Smooth muscle cell (in vitro differentiated cells): ENCODE data around the gene RASGRP3. TPM values are rescaled to one million over a fixed set of nuclear protein-coding genes. Genes with fewer than 3 reads are reported as not detected.
"Not testable (repeated sequence)": the region's sequence is repeated elsewhere in the genome, so short reads cannot be mapped to it uniquely, and the experiment has no call there.

ENCODE experiments used
- DNase-seq: peaks from one replicate; lab custom pipeline; 2025; ENCODE audit not compliant: unreplicated experiment; lab: John Stamatoyannopoulos, UW
- H2AFZ ChIP-seq: fragments of 200-600 bp; sonication (generic); 2 replicates; pipeline ENCODE4 v1.6.0; 2016; ENCODE audit warnings: antibody characterized with exemption, low read depth, mild to moderate bottlenecking
- H3F3A ChIP-seq: fragments of 200-600 bp; sonication (generic); 2 replicates; pipeline ENCODE4 v1.6.0; 2017; ENCODE audit warnings: antibody characterized with exemption, low read depth
- H3K27ac ChIP-seq: fragments of 200-600 bp; sonication (generic); 2 replicates; pipeline ENCODE4 v1.5.1; 2016; ENCODE audit warnings: low read depth, mild to moderate bottlenecking
- H3K27me3 ChIP-seq: fragments of 200-600 bp; sonication (generic); 2 replicates; pipeline ENCODE4 v1.6.1; 2016; ENCODE audit warnings: low read depth, mild to moderate bottlenecking
- H3K36me3 ChIP-seq: fragments of 200-600 bp; sonication (generic); 2 replicates; pipeline ENCODE4 v1.5.1; 2016; ENCODE audit warnings: low read depth
- H3K4me1 ChIP-seq: fragments of 200-600 bp; sonication (generic); 2 replicates; pipeline ENCODE4 v1.5.1; 2016; ENCODE audit warnings: low read depth
- H3K4me2 ChIP-seq: fragments of 200-600 bp; sonication (generic); 2 replicates; pipeline ENCODE4 v1.6.0; 2016; ENCODE audit warnings: mild to moderate bottlenecking
- H3K4me3 ChIP-seq: fragments of 200-600 bp; sonication (generic); 2 replicates; pipeline ENCODE4 v1.5.1; 2016; ENCODE audit warnings: mild to moderate bottlenecking
- H3K79me2 ChIP-seq: fragments of 200-600 bp; sonication (generic); 2 replicates; pipeline ENCODE4 v1.6.0; 2016; ENCODE audit warnings: low read depth, mild to moderate bottlenecking
- H3K9ac ChIP-seq: fragments of 200-600 bp; sonication (generic); 2 replicates; pipeline ENCODE4 v1.6.0; 2016; ENCODE audit warnings: low read depth
- H3K9me3 ChIP-seq: fragments of 200-600 bp; sonication (generic); replicated peaks from 2 replicates; pipeline ENCODE4 v1.5.1; 2016; ENCODE audit warnings: low read depth
- H4K20me1 ChIP-seq: fragments of 200-600 bp; sonication (generic); 2 replicates; pipeline ENCODE4 v1.6.0; 2016; ENCODE audit warnings: low read depth
- WGBS: methylation state at CpG from one replicate; pipeline ENCODE4 v1.1.7; 2016; ENCODE audit warnings: low lambda C conversion rate; 5-methylcytosine and 5-hydroxymethylcytosine counted together
- polyA plus RNA-seq: library from polyadenylated mRNA; unstranded; fragments of >200 nt; fragmentation: Nextera tagmentation; extraction: Ambion mirVana; gene quantifications from 2 replicates; pipeline ENCODE4 v1.2.1, GENCODE V29; 2016
- total RNA-seq: library from RNA; depleted of rRNA; stranded (reverse); fragments of >200 nt; gene quantifications from 2 replicates; pipeline ENCODE4 v1.2.3, GENCODE V29; 2014
- TF ChIP-seq, protein P1 (sequence below): fragments of 200-600 bp; sonication (generic); IDR thresholded peaks from 2 replicates; pipeline ENCODE4 v1.5.1; 2017; ENCODE audit warnings: borderline replicate concordance, mild to moderate bottlenecking, antibody characterized with exemption; ENCODE audit not compliant: insufficient read depth, poor library complexity, severe bottlenecking

Gene RASGRP3
- total and polyA plus RNA-seq, 2 experiments from 2014 or later, result 0.10 to 0.31 TPM

DNA sequence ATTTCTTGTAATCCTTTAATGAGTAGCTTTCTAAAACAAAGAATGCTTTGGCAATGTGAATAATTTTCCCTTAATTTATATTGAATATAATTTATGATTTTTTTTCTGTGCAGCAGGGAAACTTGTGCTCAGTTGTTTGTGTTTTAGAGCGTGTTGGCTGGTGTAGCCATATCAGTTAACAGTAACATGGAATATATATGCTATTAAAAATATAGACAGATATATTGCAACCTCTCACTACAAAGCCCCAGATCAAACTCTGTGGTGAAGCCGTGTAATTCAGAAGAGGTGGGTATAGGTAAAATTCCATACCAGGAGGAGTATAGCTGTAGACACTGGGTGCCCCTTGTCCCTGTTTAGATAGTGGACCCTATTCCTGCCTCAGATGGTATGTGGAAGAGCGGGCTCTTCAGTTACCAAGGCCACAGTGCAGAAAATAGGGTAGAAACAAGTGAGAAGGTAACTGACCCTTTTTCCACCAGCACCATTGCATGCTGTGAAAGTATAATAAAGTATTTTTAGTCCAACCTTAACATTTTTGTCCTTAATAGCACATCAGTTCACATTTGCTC is 18.1 kb upstream of the RASGRP3 start:
- no peak overlapping the region for H3K9ac ChIP-seq
- no peak overlapping the region for H3K27ac ChIP-seq
- WGBS, result 91% methylated on average over 3 of the region's 3 CpGs

DNA sequence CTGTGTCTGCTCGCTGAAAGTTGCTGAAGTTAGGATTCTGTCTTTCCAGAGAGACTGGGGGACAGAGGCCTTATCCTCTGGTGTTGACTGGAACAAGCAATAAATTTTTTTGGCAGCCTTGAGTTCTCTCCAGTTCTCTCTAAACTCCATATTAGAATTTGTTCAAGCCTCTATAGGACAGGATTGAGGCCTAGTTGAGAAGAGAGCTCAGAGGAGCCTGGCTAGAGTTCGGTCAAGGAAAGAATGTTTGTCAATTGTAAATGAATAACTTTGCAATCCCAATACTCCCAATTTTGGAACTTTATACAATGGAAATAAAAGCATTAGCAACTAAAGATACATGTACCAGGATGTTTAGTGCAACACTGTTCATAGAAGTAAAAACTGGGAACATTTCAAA is 16.7 kb upstream of the RASGRP3 start:
- DNase-seq, result no peak
- Histone ChIP-seq H4K20me1 (no peaks in the 10 kb centered on the region), H3K4me3 (no peak overlapping the region), H3K36me3 (no peaks in the 10 kb centered on the region), H2AFZ (no peak overlapping the region), H3K9me3 (no peaks in the 10 kb centered on the region), H3F3A (no peaks in the 10 kb centered on the region), H3K4me1 (no peaks in the 10 kb centered on the region), H3K79me2 (no peaks in the 10 kb centered on the region), H3K9ac (no peak overlapping the region), H3K27ac (no peak overlapping the region), H3K27me3 (no peaks in the 10 kb centered on the region), H3K4me2 (no peak overlapping the region)
- TF ChIP-seq, protein P1, sequence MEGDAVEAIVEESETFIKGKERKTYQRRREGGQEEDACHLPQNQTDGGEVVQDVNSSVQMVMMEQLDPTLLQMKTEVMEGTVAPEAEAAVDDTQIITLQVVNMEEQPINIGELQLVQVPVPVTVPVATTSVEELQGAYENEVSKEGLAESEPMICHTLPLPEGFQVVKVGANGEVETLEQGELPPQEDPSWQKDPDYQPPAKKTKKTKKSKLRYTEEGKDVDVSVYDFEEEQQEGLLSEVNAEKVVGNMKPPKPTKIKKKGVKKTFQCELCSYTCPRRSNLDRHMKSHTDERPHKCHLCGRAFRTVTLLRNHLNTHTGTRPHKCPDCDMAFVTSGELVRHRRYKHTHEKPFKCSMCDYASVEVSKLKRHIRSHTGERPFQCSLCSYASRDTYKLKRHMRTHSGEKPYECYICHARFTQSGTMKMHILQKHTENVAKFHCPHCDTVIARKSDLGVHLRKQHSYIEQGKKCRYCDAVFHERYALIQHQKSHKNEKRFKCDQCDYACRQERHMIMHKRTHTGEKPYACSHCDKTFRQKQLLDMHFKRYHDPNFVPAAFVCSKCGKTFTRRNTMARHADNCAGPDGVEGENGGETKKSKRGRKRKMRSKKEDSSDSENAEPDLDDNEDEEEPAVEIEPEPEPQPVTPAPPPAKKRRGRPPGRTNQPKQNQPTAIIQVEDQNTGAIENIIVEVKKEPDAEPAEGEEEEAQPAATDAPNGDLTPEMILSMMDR, result no peak
- WGBS, result 95% methylated on average over 2 of the region's 2 CpGs

More for the DNA sequence above, 18.1 kb upstream of the RASGRP3 start:
- H2AFZ ChIP-seq, result no peak overlapping the region
- H3K4me3 ChIP-seq, result no peak overlapping the region
- H3K79me2 ChIP-seq, result no peaks in the 10 kb centered on the region
- H3F3A ChIP-seq, result no peaks in the 10 kb centered on the region
- no peaks in the 10 kb centered on the region for H4K20me1 ChIP-seq
- no peaks in the 10 kb centered on the region for H3K4me1 ChIP-seq
- H3K9me3 ChIP-seq, result no peaks in the 10 kb centered on the region
- TF ChIP-seq, protein P1, result no peak
- no peak overlapping the region for H3K4me2 ChIP-seq
- DNase-seq, result no peak
- H3K36me3 ChIP-seq, result no peaks in the 10 kb centered on the region
- H3K27me3 ChIP-seq, result no peaks in the 10 kb centered on the region

GRCh38 chr2:33462512-33462911 is 13.9 kb upstream of the RASGRP3 start:
- H3F3A ChIP-seq, DNase-seq, H3K4me2 ChIP-seq: not testable (repeated sequence)

GRCh38 chr2:33467413-33467812 is 9.0 kb upstream of the RASGRP3 start:
- no peak overlapping the region for H3K4me3 ChIP-seq
- 96% methylated on average over 3 of the region's 3 CpGs for WGBS
- H3K9me3 ChIP-seq, result no peaks in the 10 kb centered on the region
- no peak for DNase-seq
- no peaks in the 10 kb centered on the region for H3F3A ChIP-seq
- no peak overlapping the region for H3K4me2 ChIP-seq
- TF ChIP-seq, protein P1, result no peak
- H3K27ac ChIP-seq, result no peak overlapping the region
- no peaks in the 10 kb centered on the region for H4K20me1 ChIP-seq
- H3K4me1 ChIP-seq, result no peaks in the 10 kb centered on the region
- no peak overlapping the region for H2AFZ ChIP-seq
- no peak overlapping the region for H3K9ac ChIP-seq
- no peaks in the 10 kb centered on the region for H3K79me2 ChIP-seq
- no peaks in the 10 kb centered on the region for H3K36me3 ChIP-seq
- H3K27me3 ChIP-seq, result no peaks in the 10 kb centered on the region

More at GRCh38 chr2:33462512-33462911, 13.9 kb upstream of the RASGRP3 start:
- not testable (repeated sequence) for H3K27me3 ChIP-seq, H2AFZ ChIP-seq, H3K9ac ChIP-seq, H3K79me2 ChIP-seq, H3K4me1 ChIP-seq, H4K20me1 ChIP-seq, H3K36me3 ChIP-seq, H3K9me3 ChIP-seq, H3K27ac ChIP-seq, H3K4me3 ChIP-seq
- 87% methylated on average over 8 of the region's 8 CpGs for WGBS
